ENCODE measurements around the gene C21orf58. TPM values are rescaled to one million over a fixed set of nuclear protein-coding genes. Genes with fewer than 3 reads are reported as not detected.

The C21orf58 gene
- total RNA-seq, 4 donors from 2014 or later, result 4.6 to 20.6 (median 11.4) TPM

- no peaks in the 10 kb centered on the region for H3K9me3 ChIP-seq
- peaks cover 0 to 25% (median 7%) of the 10 kb centered on the region in 4 donors for H3K4me1 ChIP-seq
- H3K27me3 ChIP-seq, result no peaks in the 10 kb centered on the region
- peak overlapping the region; percentile 21 to 99 (median 98) for H3K27ac ChIP-seq
- TF ChIP-seq POLR2A (IDR thresholded peaks at IDR 0.05) (peak in 1 of 2 donors; percentile 2), CTCF (IDR thresholded peaks at IDR 0.05) (no peak)
- no peak for DNase-seq
- peak overlapping the region; percentile 80 to 92 (median 86) for H3K4me3 ChIP-seq
- peaks cover 0 to 5% (median 0%) of the 10 kb centered on the region in 3 donors for H3K36me3 ChIP-seq
These were observed 402 bp downstream of the C21orf58 start for GRCh38 chr21:46323227-46323709.

GRCh38 chr21:46322351-46323226, 1.1 kb downstream of the C21orf58 start:
- Histone ChIP-seq H3K36me3 (peaks cover 0 to 2% (median 0%) of the 10 kb centered on the region in 3 donors), H3K4me3 (peak overlapping the region; percentile 80 to 92 (median 86)), H3K27me3 (no peaks in the 10 kb centered on the region), H3K9me3 (no peaks in the 10 kb centered on the region), H3K4me1 (peaks cover 0 to 25% (median 7%) of the 10 kb centered on the region in 4 donors), H3K27ac (peak overlapping the region in 2 of 4 donors; percentile 21 to 98)
- TF ChIP-seq CTCF (IDR thresholded peaks at IDR 0.05) (no peak), POLR2A (IDR thresholded peaks at IDR 0.05) (no peak)
- no peak for DNase-seq

- Histone ChIP-seq H3K9me3 (no peaks in the 10 kb centered on the region), H3K27me3 (no peaks in the 10 kb centered on the region), H3K27ac (no peak overlapping the region), H3K36me3 (no peaks in the 10 kb centered on the region), H3K4me1 (peaks cover 0 to 16% (median 5%) of the 10 kb centered on the region in 4 donors), H3K4me3 (no peak overlapping the region)
- DNase-seq, result no peak
- TF ChIP-seq POLR2A (IDR thresholded peaks at IDR 0.05) (no peak), CTCF (IDR thresholded peaks at IDR 0.05) (no peak)
These were observed 3.3 kb downstream of the C21orf58 start for GRCh38 chr21:46320331-46320801.

GRCh38 chr21:46319186-46319585, 4.5 kb downstream of the C21orf58 start:
- Histone ChIP-seq H3K9me3 (no peaks in the 10 kb centered on the region), H3K4me1 (peaks cover 0 to 13% (median 5%) of the 10 kb centered on the region in 4 donors), H3K36me3 (no peaks in the 10 kb centered on the region), H3K27ac (no peak overlapping the region), H3K27me3 (no peaks in the 10 kb centered on the region), H3K4me3 (no peak overlapping the region)
- TF ChIP-seq POLR2A (IDR thresholded peaks at IDR 0.05) (no peak), CTCF (IDR thresholded peaks at IDR 0.05) (no peak)
- DNase-seq, result no peak

- peaks cover 0 to 13% (median 5%) of the 10 kb centered on the region in 4 donors for H3K4me1 ChIP-seq
- H3K27ac ChIP-seq, result no peak overlapping the region
- TF ChIP-seq CTCF (IDR thresholded peaks at IDR 0.05), result no peak
- no peak for TF ChIP-seq POLR2A (IDR thresholded peaks at IDR 0.05)
These were observed 5.2 kb downstream of the C21orf58 start for GRCh38 chr21:46318464-46318845.

More at GRCh38 chr21:46318464-46318845, 5.2 kb downstream of the C21orf58 start:
- Histone ChIP-seq H3K36me3 (no peaks in the 10 kb centered on the region), H3K4me3 (no peak overlapping the region), H3K27me3 (no peaks in the 10 kb centered on the region), H3K9me3 (no peaks in the 10 kb centered on the region)
- DNase-seq, result no peak
